ENCODE data around the gene SERTAD3. TPM values are rescaled to one million over a fixed set of nuclear protein-coding genes. Genes with fewer than 3 reads are reported as not detected.
A peak's percentile ranks its signal among the peaks of the same experiment; 100 is the strongest.
"Not testable (repeated sequence)": the region's sequence is repeated elsewhere in the genome, so short reads cannot be mapped to it uniquely, and the experiment has no call there.

The SERTAD3 gene
- total RNA-seq, 1 donor from 2014 or later = 25.8 TPM

- peak within 1 kb of the TSS; percentile 2 for H3K4me3 Mint-ChIP-seq
Measured at GRCh38 chr19:40413291-40413845, 30.8 kb downstream of the SERTAD3 start, which contains the start of gene PRX. TSS of gene PRX (minus strand) at chr19:40413378. CDS start at chr19:40407932, 5,446 bp downstream.

GRCh38 chr19:40412866-40413265 is 31.3 kb downstream of the SERTAD3 start:
- Mint-ChIP-seq H3K9me3 (no peaks in the 10 kb centered on the region), H3K4me1 (peaks cover 16% of the 10 kb centered on the region), H3K27me3 (ENCODE audit: low read depth) (no peaks in the 10 kb centered on the region), H3K36me3 (ENCODE audit: low read depth) (no peaks in the 10 kb centered on the region), H3K27ac (ENCODE audit: unreplicated experiment) (no peak overlapping the region), H3K4me3 (no peak overlapping the region)
- DNase-seq (ENCODE audit: low read depth, low spot score) = no peak
- TF ChIP-seq, protein P1, sequence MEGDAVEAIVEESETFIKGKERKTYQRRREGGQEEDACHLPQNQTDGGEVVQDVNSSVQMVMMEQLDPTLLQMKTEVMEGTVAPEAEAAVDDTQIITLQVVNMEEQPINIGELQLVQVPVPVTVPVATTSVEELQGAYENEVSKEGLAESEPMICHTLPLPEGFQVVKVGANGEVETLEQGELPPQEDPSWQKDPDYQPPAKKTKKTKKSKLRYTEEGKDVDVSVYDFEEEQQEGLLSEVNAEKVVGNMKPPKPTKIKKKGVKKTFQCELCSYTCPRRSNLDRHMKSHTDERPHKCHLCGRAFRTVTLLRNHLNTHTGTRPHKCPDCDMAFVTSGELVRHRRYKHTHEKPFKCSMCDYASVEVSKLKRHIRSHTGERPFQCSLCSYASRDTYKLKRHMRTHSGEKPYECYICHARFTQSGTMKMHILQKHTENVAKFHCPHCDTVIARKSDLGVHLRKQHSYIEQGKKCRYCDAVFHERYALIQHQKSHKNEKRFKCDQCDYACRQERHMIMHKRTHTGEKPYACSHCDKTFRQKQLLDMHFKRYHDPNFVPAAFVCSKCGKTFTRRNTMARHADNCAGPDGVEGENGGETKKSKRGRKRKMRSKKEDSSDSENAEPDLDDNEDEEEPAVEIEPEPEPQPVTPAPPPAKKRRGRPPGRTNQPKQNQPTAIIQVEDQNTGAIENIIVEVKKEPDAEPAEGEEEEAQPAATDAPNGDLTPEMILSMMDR (conservative IDR thresholded peaks at IDR 0.05) = no peak

More at GRCh38 chr19:40413291-40413845, 30.8 kb downstream of the SERTAD3 start, which contains the start of gene PRX:
- Mint-ChIP-seq H3K4me1 (peaks cover 16% of the 10 kb centered on the region), H3K27ac (ENCODE audit: unreplicated experiment) (no peak within 1 kb of the TSS), H3K9me3 (no peaks in the 10 kb centered on the region), H3K27me3 (ENCODE audit: low read depth) (no peaks in the 10 kb centered on the region), H3K36me3 (ENCODE audit: low read depth) (no peaks in the 10 kb centered on the region)
- no peak for DNase-seq (ENCODE audit: low read depth, low spot score)
- TF ChIP-seq, protein P1 (conservative IDR thresholded peaks at IDR 0.05) = no peak

DNA sequence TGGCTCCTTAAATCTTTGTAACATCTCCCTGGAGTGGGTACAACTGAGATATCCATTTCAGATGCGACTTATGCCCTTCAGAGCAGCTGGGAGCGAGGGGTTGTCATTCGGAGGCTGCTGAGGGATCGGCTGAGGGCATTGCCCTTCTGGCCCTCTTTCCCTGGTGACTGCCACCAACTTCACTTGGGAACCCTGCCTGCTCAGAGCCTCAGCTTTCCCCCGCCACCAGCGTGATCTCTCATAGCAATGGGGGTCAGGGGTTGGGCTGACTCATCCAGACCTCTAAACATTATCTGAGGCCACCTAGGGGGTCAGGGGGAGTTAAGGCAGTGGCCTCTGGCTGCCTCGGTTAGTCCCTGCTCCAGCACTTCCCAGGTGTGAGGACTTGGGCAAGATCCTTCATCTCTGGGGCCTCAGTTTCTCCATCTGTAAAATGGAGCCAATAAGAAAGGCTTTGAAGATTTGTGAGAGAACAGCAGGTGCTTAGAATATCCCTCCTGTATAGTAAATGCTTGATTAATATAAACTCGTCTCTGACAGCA is 32.1 kb downstream of the SERTAD3 start:
- Mint-ChIP-seq H3K27me3 (ENCODE audit: low read depth) (no peaks in the 10 kb centered on the region), H3K4me1 (peaks cover 14% of the 10 kb centered on the region), H3K36me3 (ENCODE audit: low read depth) (no peaks in the 10 kb centered on the region), H3K27ac (ENCODE audit: unreplicated experiment) (no peak overlapping the region), H3K4me3 (no peak overlapping the region), H3K9me3 (no peaks in the 10 kb centered on the region)
- TF ChIP-seq, protein P1 (conservative IDR thresholded peaks at IDR 0.05) = no peak
- DNase-seq (ENCODE audit: low read depth, low spot score) = no peak

GRCh38 chr19:40411125-40411842 is 32.9 kb downstream of the SERTAD3 start:
- no peaks in the 10 kb centered on the region for H3K27me3 Mint-ChIP-seq (ENCODE audit: low read depth)
- H3K27ac Mint-ChIP-seq (ENCODE audit: unreplicated experiment) = peak overlapping the region; percentile 92
- peaks cover 11% of the 10 kb centered on the region for H3K4me1 Mint-ChIP-seq

GRCh38 chr19:40410030-40410389 is 34.1 kb downstream of the SERTAD3 start:
- no peaks in the 10 kb centered on the region for H3K36me3 Mint-ChIP-seq (ENCODE audit: low read depth)
- no peak overlapping the region for H3K4me3 Mint-ChIP-seq
- no peak for DNase-seq (ENCODE audit: low read depth, low spot score)
- peaks cover 13% of the 10 kb centered on the region for H3K4me1 Mint-ChIP-seq
- H3K27me3 Mint-ChIP-seq (ENCODE audit: low read depth) = no peaks in the 10 kb centered on the region
- H3K9me3 Mint-ChIP-seq = no peaks in the 10 kb centered on the region
- TF ChIP-seq, protein P1 (conservative IDR thresholded peaks at IDR 0.05) = no peak
- no peak overlapping the region for H3K27ac Mint-ChIP-seq (ENCODE audit: unreplicated experiment)

More at GRCh38 chr19:40411125-40411842, 32.9 kb downstream of the SERTAD3 start:
- H3K9me3 Mint-ChIP-seq = no peaks in the 10 kb centered on the region
- TF ChIP-seq, protein P1 (conservative IDR thresholded peaks at IDR 0.05) = no peak
- no peaks in the 10 kb centered on the region for H3K36me3 Mint-ChIP-seq (ENCODE audit: low read depth)
- no peak overlapping the region for H3K4me3 Mint-ChIP-seq
- DNase-seq (ENCODE audit: low read depth, low spot score) = no peak

DNA sequence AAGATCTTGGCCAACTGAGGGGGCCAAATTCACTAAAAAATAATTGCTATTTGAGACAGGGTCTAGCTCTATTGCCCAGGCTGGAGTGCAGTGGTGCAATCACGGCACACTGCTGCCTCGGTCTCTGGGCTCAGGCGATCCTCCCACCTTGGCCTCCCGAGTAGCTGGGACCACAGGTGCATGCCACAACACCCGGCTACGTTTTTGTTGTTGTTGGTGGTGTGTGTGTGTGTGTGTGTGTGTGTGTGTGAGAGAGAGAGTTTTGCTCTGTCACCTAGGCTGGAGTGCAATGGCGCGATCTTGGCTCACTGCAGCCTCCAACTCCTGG is 35.6 kb downstream of the SERTAD3 start:
- DNase-seq (ENCODE audit: low read depth, low spot score); H3K27ac Mint-ChIP-seq (ENCODE audit: unreplicated experiment); H3K27me3 Mint-ChIP-seq (ENCODE audit: low read depth); H3K4me3 Mint-ChIP-seq; H3K36me3 Mint-ChIP-seq (ENCODE audit: low read depth); H3K9me3 Mint-ChIP-seq: not testable (repeated sequence)
- peaks cover 22% of the 10 kb centered on the region for H3K4me1 Mint-ChIP-seq

Measured in neural crest cell (in vitro differentiated cells).